GM21381 (cell line): Measurements from ENCODE around the gene PNMA8C.

Experiments
- ATAC-seq: cut with Tn5 transposase; IDR thresholded peaks from one replicate; pipeline ENCODE4 v1.9.1; 2021; ENCODE audit warnings: mild to moderate bottlenecking, moderate library complexity; ENCODE audit not compliant: unreplicated experiment

Gene PNMA8C

GRCh38 chr19:46428239-46429135 is at the start of gene PNMA8C:
Gene PNMA8C, minus strand, starts transcription at chr19:46428936. Its CDS starts 577 bp downstream, at chr19:46428359.
- no peak for ATAC-seq

- no peak for ATAC-seq
These were observed 47.2 kb upstream of the PNMA8C start for GRCh38 chr19:46475986-46476385.

- no peak for ATAC-seq
These were observed 45.5 kb upstream of the PNMA8C start for GRCh38 chr19:46474211-46474610.

- no peak for ATAC-seq
These were observed 43.9 kb upstream of the PNMA8C start for GRCh38 chr19:46472592-46472991.

- no peak for ATAC-seq
These were observed 43.2 kb upstream of the PNMA8C start for GRCh38 chr19:46471811-46472543.

- no peak for ATAC-seq
These were observed 42.5 kb upstream of the PNMA8C start, which contains the start of gene PNMA8A for GRCh38 chr19:46471116-46471733. Gene PNMA8A, minus strand, starts transcription at chr19:46471563. Its CDS starts 528 bp downstream, at chr19:46471035.

- ATAC-seq, result no peak
These were observed 41.6 kb upstream of the PNMA8C start for GRCh38 chr19:46470376-46470775.

GRCh38 chr19:46469541-46470185 is 40.9 kb upstream of the PNMA8C start:
- ATAC-seq, result no peak

- no peak for ATAC-seq
These were observed 37.9 kb upstream of the PNMA8C start for GRCh38 chr19:46466536-46467196.

- ATAC-seq, result no peak
These were observed 34.8 kb upstream of the PNMA8C start for GRCh38 chr19:46463516-46463915.

- no peak for ATAC-seq
These were observed 32.8 kb upstream of the PNMA8C start for GRCh38 chr19:46461537-46461936.

- ATAC-seq, result no peak
These were observed 32.2 kb upstream of the PNMA8C start for GRCh38 chr19:46460981-46461380.

- no peak for ATAC-seq
These were observed 31.3 kb upstream of the PNMA8C start for GRCh38 chr19:46460055-46460454.

- ATAC-seq, result no peak
These were observed 28.2 kb upstream of the PNMA8C start for GRCh38 chr19:46456930-46457329.

GRCh38 chr19:46454244-46454643 is 25.5 kb upstream of the PNMA8C start:
- ATAC-seq, result no peak

GRCh38 chr19:46453661-46454060 is 24.9 kb upstream of the PNMA8C start:
- ATAC-seq, result no peak

- ATAC-seq, result no peak
These were observed 23.4 kb upstream of the PNMA8C start for GRCh38 chr19:46452186-46452585.

GRCh38 chr19:46451352-46451751 is 22.6 kb upstream of the PNMA8C start:
- no peak for ATAC-seq

GRCh38 chr19:46450737-46451136 is 22.0 kb upstream of the PNMA8C start:
- ATAC-seq, result no peak

GRCh38 chr19:46449228-46449627 is 20.5 kb upstream of the PNMA8C start:
- ATAC-seq, result no peak
